SK-N-SH treated with all-trans-retinoic acid at 6 μM for 48 hours (cell line): ENCODE results near the gene HSFX4.
"Not testable (repeated sequence)": the region's sequence is repeated elsewhere in the genome, so short reads cannot be mapped to it uniquely, and the experiment has no call there.

ENCODE experiments used
- ATAC-seq: fragments of 200-7000 bp; cut with Tn5 transposase; 3 replicates; pipeline ENCODE4 v1.9.1; 2020; ENCODE audit warnings: mild to moderate bottlenecking, moderate library complexity
- ARNTL ChIP-seq: fragments of 450-650 bp; formaldehyde crosslinking; IDR thresholded peaks from 2 replicates; pipeline ENCODE4 v1.5.0; 2020; ENCODE audit warnings: low read depth, mild to moderate bottlenecking, moderate library complexity, borderline replicate concordance
- BACH2 ChIP-seq: fragments of 250-450 bp; sonication (Bioruptor Pico); IDR thresholded peaks from 2 replicates; pipeline ENCODE4 v1.9.0; 2021; ENCODE audit warnings: mild to moderate bottlenecking, borderline replicate concordance
- CREB5 ChIP-seq: fragments of 250-450 bp; sonication (Bioruptor Pico); IDR thresholded peaks from 2 replicates; pipeline ENCODE4 v1.5.1; 2020; ENCODE audit warnings: low read depth, mild to moderate bottlenecking, moderate library complexity
- CSDC2 ChIP-seq: fragments of 250-450 bp; sonication (Bioruptor Pico); IDR thresholded peaks from 2 replicates; pipeline ENCODE4 v1.5.0; 2020; ENCODE audit warnings: mild to moderate bottlenecking, moderate library complexity
- ESRRG ChIP-seq: fragments of 250-450 bp; sonication (Bioruptor Pico); IDR thresholded peaks from 2 replicates; pipeline ENCODE4 v1.6.1; 2021; ENCODE audit warnings: mild to moderate bottlenecking
- GLIS3 ChIP-seq: fragments of 250-450 bp; sonication (Bioruptor Pico); IDR thresholded peaks from 2 replicates; pipeline ENCODE4 v1.5.0; 2020; ENCODE audit warnings: mild to moderate bottlenecking, moderate library complexity
- ISL1 ChIP-seq: fragments of 250-450 bp; sonication (Bioruptor Pico); IDR thresholded peaks from 2 replicates; pipeline ENCODE4 v2.1.2; 2022; ENCODE audit warnings: mild to moderate bottlenecking, moderate library complexity
- OSR1 ChIP-seq: fragments of 250-450 bp; sonication (Bioruptor Pico); IDR thresholded peaks from 2 replicates; pipeline ENCODE4 v1.8.0; 2022; ENCODE audit warnings: moderate library complexity, mild to moderate bottlenecking, inconsistent platforms
- PPARA ChIP-seq: fragments of 250-450 bp; sonication (Bioruptor Pico); IDR thresholded peaks from 2 replicates; pipeline ENCODE4 v1.5.0; 2020; ENCODE audit warnings: mild to moderate bottlenecking, borderline replicate concordance
- RARB ChIP-seq: fragments of 250-450 bp; sonication (Bioruptor Pico); IDR thresholded peaks from 2 replicates; pipeline ENCODE4 v1.8.0; 2021; ENCODE audit warnings: mild to moderate bottlenecking, moderate library complexity
- TCF4 ChIP-seq: fragments of 250-450 bp; sonication (Bioruptor Pico); IDR thresholded peaks from 2 replicates; pipeline ENCODE4 v1.8.0; 2021; ENCODE audit warnings: mild to moderate bottlenecking, moderate library complexity, borderline replicate concordance
- TOX ChIP-seq: fragments of 250-450 bp; sonication (Bioruptor Pico); IDR thresholded peaks from 2 replicates; pipeline ENCODE4 v1.8.0; 2021; ENCODE audit warnings: mild to moderate bottlenecking, moderate library complexity, borderline replicate concordance
- TSHZ2 ChIP-seq: fragments of 250-450 bp; sonication (Bioruptor Pico); IDR thresholded peaks from 2 replicates; pipeline ENCODE4 v1.5.0; 2020; ENCODE audit warnings: mild to moderate bottlenecking, moderate library complexity
- ZC3H10 ChIP-seq: fragments of 250-450 bp; sonication (Bioruptor Pico); IDR thresholded peaks from 2 replicates; pipeline ENCODE4 v1.5.1; 2021; ENCODE audit warnings: mild to moderate bottlenecking, moderate library complexity
- ZFP3 ChIP-seq: fragments of 250-450 bp; sonication (Bioruptor Pico); IDR thresholded peaks from 2 replicates; pipeline ENCODE4 v1.5.0; 2020; ENCODE audit warnings: mild to moderate bottlenecking, moderate library complexity
- ZFP30 ChIP-seq: fragments of 450-650 bp; formaldehyde crosslinking; IDR thresholded peaks from 2 replicates; pipeline ENCODE4 v1.5.0; 2022; ENCODE audit warnings: mild to moderate bottlenecking, moderate library complexity
- ZNF565 ChIP-seq: fragments of 450-650 bp; formaldehyde crosslinking; conservative IDR thresholded peaks from 2 replicates; pipeline ENCODE4 v1.5.0; 2020; ENCODE audit warnings: low read depth, mild to moderate bottlenecking, moderate library complexity
- ZNF70 ChIP-seq: fragments of 450-650 bp; formaldehyde crosslinking; IDR thresholded peaks from 2 replicates; pipeline ENCODE4 v1.5.0; 2020; ENCODE audit warnings: mild to moderate bottlenecking, moderate library complexity
- ZNF8 ChIP-seq: fragments of 450-650 bp; formaldehyde crosslinking; IDR thresholded peaks from 2 replicates; pipeline ENCODE4 v1.5.0; 2020; ENCODE audit warnings: mild to moderate bottlenecking, moderate library complexity
- TF ChIP-seq, protein P1 (sequence below): fragments of 250-450 bp; sonication (Bioruptor Pico); IDR thresholded peaks from 2 replicates; pipeline ENCODE4 v1.5.1; 2021; ENCODE audit warnings: mild to moderate bottlenecking, moderate library complexity
- TF ChIP-seq, protein P2 (sequence below): fragments of 250-450 bp; sonication (Bioruptor Pico); IDR thresholded peaks from 2 replicates; pipeline ENCODE4 v1.8.0; 2020; ENCODE audit warnings: mild to moderate bottlenecking, moderate library complexity, borderline replicate concordance

HSFX4 gene

DNA sequence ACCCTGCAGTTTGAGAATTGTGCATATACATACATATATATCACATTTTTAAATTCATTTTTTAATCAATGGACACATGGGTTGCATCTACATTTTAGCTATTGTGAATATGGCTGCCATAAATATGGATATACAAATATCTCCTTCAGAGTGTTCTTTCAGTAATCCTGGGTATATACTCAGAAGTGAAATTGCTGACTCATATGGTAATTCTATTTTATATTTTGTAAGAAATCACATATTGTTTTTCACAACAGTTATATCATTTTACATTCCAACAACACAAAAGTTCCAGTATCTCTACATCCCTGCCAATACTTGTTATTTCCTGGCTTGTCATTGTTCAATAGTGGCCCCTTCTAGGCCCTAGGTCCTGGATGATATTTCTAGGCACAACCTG, 20.6 kb upstream of the HSFX4 start:
- ATAC-seq = no peak
- TF ChIP-seq TOX (CRISPR knock-in tag) = no peak
- TF ChIP-seq ISL1 = no peak

- no peak for ATAC-seq
- TF ChIP-seq ZC3H10 (CRISPR knock-in tag) (no peak), TSHZ2 (no peak), CREB5 (CRISPR knock-in tag) (no peak), CSDC2 (CRISPR knock-in tag) (no peak), ARNTL (CRISPR knock-in tag) (no peak)
- TF ChIP-seq, protein P1, sequence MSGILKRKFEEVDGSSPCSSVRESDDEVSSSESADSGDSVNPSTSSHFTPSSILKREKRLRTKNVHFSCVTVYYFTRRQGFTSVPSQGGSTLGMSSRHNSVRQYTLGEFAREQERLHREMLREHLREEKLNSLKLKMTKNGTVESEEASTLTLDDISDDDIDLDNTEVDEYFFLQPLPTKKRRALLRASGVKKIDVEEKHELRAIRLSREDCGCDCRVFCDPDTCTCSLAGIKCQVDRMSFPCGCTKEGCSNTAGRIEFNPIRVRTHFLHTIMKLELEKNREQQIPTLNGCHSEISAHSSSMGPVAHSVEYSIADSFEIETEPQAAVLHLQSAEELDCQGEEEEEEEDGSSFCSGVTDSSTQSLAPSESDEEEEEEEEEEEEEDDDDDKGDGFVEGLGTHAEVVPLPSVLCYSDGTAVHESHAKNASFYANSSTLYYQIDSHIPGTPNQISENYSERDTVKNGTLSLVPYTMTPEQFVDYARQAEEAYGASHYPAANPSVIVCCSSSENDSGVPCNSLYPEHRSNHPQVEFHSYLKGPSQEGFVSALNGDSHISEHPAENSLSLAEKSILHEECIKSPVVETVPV = no peak
Observed at GRCh38 chrX:149909324-149910177, 19.8 kb upstream of the HSFX4 start.

DNA sequence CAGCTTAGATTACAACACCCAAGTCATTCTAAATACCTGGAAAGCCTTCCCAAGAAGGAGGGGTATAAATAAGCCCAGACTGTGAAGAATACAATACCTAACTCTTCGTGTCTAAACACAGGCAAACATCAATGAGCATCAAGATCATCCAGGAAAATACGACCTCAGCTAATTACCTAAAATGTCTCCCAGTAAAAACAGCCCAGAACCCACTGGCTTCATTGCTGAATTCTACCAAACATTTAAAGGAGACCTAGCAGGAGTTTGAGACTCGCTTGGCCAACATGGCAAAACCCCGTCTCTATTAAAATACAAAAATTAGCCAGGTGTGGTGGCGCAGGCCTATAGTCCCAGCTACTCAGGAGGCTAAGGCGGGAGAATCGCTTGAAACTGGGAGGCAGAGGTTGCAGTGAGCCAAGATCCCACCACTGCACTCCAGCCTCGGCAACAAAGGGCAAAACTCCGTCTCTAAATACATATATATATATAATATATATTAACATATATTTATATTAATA, 19.1 kb upstream of the HSFX4 start:
- ATAC-seq = no peak; the same call in 2 of the 3 replicates
- TF ChIP-seq RARB (CRISPR knock-in tag) = no peak
- no peak for TF ChIP-seq TCF4 (CRISPR knock-in tag)
- no peak for TF ChIP-seq ZNF8 (CRISPR knock-in tag)
- no peak for TF ChIP-seq PPARA (CRISPR knock-in tag)
- no peak for TF ChIP-seq ISL1
- no peak for TF ChIP-seq TOX (CRISPR knock-in tag)

- ATAC-seq = no peak
- TF ChIP-seq OSR1 (CRISPR knock-in tag) (no peak), ZNF8 (CRISPR knock-in tag) (no peak), CSDC2 (CRISPR knock-in tag) (no peak), ZNF565 (CRISPR knock-in tag) (no peak), ZFP30 (no peak), ARNTL (CRISPR knock-in tag) (no peak), ESRRG (CRISPR knock-in tag) (no peak), TOX (CRISPR knock-in tag) (no peak), ZNF70 (CRISPR knock-in tag) (no peak), ISL1 (no peak), GLIS3 (CRISPR knock-in tag) (no peak), TSHZ2 (no peak), BACH2 (CRISPR knock-in tag) (no peak), ZFP3 (no peak), ZC3H10 (CRISPR knock-in tag) (no peak), PPARA (CRISPR knock-in tag) (no peak), TCF4 (CRISPR knock-in tag) (no peak)
- TF ChIP-seq, protein P2, sequence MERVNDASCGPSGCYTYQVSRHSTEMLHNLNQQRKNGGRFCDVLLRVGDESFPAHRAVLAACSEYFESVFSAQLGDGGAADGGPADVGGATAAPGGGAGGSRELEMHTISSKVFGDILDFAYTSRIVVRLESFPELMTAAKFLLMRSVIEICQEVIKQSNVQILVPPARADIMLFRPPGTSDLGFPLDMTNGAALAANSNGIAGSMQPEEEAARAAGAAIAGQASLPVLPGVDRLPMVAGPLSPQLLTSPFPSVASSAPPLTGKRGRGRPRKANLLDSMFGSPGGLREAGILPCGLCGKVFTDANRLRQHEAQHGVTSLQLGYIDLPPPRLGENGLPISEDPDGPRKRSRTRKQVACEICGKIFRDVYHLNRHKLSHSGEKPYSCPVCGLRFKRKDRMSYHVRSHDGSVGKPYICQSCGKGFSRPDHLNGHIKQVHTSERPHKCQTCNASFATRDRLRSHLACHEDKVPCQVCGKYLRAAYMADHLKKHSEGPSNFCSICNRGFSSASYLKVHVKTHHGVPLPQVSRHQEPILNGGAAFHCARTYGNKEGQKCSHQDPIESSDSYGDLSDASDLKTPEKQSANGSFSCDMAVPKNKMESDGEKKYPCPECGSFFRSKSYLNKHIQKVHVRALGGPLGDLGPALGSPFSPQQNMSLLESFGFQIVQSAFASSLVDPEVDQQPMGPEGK (CRISPR knock-in tag) = no peak
- TF ChIP-seq, protein P1 = no peak
Observed at GRCh38 chrX:149916745-149917392, 12.5 kb upstream of the HSFX4 start.

DNA sequence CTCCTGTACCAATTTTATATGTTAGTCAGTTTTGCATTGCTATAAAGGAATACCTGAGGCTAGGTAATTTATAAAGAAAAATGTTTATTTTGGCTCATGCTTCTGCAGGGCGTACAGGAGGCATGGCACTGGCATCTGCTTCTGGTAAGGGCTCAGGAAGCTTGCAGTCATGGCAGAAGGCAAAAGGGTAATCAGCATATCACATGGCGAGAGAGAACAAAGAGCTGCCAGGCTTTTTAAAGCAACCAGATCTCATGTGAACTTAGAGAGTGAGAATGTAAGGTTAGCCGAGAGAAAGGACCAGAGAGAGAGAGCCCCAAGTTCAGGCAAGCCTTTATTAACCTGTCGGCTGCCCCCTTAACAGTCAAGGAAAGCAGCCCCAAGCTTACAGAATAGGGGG, 5.5 kb upstream of the HSFX4 start:
- ATAC-seq = not testable (repeated sequence)
